ENCODE results near the gene FOXL3.

The FOXL3 gene

GRCh38 chr7:270351-270983 lies 19.5 kb upstream of the FOXL3 start:
- no peak overlapping the region for H3K4me3 ChIP-seq (ENCODE audit: low read depth, low read length)
- no peak for TF ChIP-seq CTCF (IDR thresholded peaks at IDR 0.05; ENCODE audit: borderline replicate concordance, insufficient read depth, low read depth, low read length)

GRCh38 chr7:271266-272107 lies 18.5 kb upstream of the FOXL3 start:
- TF ChIP-seq CTCF (IDR thresholded peaks at IDR 0.05; ENCODE audit: borderline replicate concordance, insufficient read depth, low read depth, low read length), result no peak
- no peak overlapping the region for H3K4me3 ChIP-seq (ENCODE audit: low read depth, low read length)

- no peak for TF ChIP-seq CTCF (IDR thresholded peaks at IDR 0.05; ENCODE audit: borderline replicate concordance, insufficient read depth, low read depth, low read length)
- H3K4me3 ChIP-seq (ENCODE audit: low read depth, low read length), result no peak overlapping the region
Measured at GRCh38 chr7:272108-272615, 17.8 kb upstream of the FOXL3 start.

GRCh38 chr7:272631-273030 lies 17.3 kb upstream of the FOXL3 start:
- no peak for TF ChIP-seq CTCF (IDR thresholded peaks at IDR 0.05; ENCODE audit: borderline replicate concordance, insufficient read depth, low read depth, low read length)
- H3K4me3 ChIP-seq (ENCODE audit: low read depth, low read length), result no peak overlapping the region

- H3K4me3 ChIP-seq (ENCODE audit: low read depth, low read length), result no peak overlapping the region
- TF ChIP-seq CTCF (IDR thresholded peaks at IDR 0.05; ENCODE audit: borderline replicate concordance, insufficient read depth, low read depth, low read length), result no peak
Measured at GRCh38 chr7:273327-273726, 16.6 kb upstream of the FOXL3 start.

GRCh38 chr7:274266-274665 lies 15.7 kb upstream of the FOXL3 start:
- no peak for TF ChIP-seq CTCF (IDR thresholded peaks at IDR 0.05; ENCODE audit: borderline replicate concordance, insufficient read depth, low read depth, low read length)
- no peak overlapping the region for H3K4me3 ChIP-seq (ENCODE audit: low read depth, low read length)
